NCI-H2171 (cell line): ENCODE measurements around the gene FAF2.
"Not testable (repeated sequence)": the region's sequence is repeated elsewhere in the genome, so short reads cannot be mapped to it uniquely, and the experiment has no call there.

Experiments used
- DNase-seq: peaks from one replicate; lab custom pipeline; 2025; lab: John Stamatoyannopoulos, UW

The FAF2 gene

DNA sequence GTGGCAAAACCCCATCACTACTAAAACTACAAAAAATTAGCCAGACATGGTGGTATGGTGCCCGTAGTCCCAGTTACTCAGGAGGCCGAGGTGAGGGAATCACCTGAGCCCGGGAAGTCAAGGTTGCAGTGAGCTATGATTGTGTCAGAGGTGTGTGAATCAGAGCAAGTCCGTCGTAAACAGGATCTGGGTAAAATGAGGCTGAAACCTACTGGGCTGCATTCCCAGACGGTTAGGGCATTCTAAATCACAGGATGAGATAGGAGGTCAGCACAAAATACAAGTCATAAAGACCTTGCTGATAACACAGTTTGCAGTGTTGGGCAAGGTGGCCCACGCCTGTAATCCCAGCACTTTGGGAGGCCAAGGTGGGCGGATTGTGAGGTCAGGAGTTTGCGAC is 29.9 kb upstream of the FAF2 start:
- DNase-seq: no peak

DNA sequence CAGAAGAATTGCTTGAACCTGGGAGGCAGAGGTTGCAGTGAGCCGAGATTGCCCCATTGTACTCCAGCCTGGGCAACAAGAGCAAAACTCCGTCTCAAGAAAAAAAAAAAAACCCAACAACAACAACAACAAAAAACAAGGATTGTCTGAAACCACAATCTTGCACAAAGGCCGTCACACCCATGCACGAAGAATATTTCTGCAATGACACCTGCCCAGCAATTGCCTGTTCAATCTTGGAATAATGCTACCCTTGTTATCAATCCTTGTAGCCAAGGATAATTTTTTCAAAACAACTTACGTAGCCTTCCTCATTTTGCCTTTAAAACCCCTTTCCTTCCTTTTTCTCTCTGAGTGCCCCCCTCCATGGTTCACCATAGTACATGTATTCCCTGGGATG is 28.1 kb upstream of the FAF2 start:
- DNase-seq: no peak

DNA sequence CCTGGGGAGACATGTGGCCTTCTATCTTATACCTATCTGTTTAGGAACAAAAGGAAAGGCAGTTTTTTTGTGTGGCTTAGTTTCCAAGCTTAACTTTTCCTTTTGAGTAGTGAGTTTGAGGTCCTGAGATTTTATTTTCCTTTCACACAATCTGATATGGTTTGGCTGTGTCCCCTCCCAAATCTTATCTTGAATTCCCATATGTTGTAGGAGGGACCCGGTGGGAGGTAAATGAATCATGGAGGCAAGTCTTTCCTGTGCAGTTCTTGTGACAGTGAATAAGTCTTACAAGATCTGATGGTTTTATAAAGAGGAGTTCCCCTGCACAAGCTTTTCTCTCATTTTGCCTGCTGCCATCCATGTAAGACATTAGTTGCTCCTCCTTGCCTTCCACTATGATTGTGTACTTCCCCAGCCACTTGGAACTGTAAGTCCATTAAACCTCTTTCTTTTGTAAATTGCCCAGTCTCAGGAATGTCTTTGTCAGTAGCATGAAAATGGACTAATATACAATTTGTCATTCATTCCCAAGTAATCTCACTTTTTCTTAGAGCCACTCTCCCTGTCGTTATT is 27.1 kb upstream of the FAF2 start:
- no peak for DNase-seq

DNA sequence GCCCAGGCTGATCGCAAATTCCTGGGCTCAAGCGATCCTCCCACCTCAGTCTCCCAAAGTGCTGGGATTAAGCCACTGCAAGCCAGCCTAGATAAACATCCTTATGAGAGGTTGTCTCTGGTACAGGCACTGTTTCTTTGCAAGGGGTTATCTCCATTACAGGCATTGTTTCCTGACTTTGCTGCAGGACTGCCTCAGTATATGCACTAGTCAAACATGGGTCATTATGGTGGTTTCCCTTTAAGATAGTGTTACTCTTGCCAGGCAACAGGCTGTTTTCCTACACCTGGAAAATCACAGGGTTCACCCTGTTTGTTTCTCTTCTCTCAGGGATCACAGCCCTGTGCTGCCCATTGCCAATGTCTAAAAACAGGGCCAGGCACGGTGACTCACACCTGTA is 24.0 kb upstream of the FAF2 start:
- DNase-seq: no peak

DNA sequence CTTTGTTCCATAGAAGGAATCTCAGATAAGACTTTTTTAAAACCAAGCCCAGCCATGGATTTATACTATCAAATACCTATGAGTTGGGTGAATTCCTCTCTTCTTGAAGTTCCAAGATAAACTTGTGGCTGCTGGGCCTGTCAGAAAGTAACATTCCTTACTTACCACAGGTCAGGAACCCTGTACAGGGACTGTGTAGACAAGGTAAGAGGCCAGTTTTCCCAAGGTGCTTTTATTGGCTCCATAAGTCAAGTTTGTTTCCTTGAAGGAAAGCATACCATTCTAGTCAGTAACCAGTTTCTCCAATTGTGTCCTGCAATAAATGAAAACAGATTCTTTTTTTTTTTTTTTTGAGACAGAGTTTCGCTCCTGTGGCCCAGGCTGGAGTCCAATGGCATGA is 23.0 kb upstream of the FAF2 start:
- no peak for DNase-seq

DNA sequence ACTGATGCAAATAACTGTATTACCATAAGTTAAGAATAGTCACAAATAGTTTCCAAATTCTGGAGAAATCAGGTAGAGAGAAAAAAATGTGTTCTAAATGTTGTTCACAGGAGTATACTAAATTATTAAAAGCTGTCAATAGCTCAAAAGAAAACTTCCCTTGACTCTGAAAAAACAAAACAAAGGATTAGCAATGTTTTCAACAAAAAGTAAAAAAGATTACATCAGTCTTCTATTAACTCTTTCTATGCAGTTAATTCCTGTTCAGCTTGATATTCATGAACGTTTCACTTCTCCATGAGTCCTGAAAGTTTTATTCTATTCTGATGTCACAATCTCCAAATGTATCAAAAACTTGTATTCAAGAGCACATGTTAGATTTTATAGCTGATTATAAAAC is 22.4 kb upstream of the FAF2 start:
- no peak for DNase-seq

- DNase-seq: no peak
Observed at GRCh38 chr5:176426876-176427275, 21.3 kb upstream of the FAF2 start.

GRCh38 chr5:176427971-176428370 is 20.2 kb upstream of the FAF2 start:
- no peak for DNase-seq

DNA sequence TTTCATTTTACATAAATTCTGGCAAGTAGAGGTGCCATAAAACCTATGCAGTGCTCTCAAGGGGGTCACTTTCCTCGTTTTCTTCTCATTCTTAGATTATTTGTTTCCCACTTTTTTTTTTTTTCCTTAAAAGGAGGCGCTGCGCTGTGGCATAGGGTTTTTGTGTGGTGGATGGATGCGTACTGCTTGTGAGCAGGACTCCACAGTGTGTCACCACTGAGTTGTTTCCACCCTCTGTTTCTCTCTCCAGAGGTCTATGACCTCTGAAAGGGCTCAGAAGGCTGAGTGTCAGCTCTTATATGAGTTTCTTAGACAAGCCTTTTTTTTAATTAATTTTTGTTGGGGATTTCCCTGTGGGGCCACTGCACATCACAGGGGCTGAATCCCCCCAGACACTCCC is 18.2 kb upstream of the FAF2 start:
- DNase-seq: no peak

DNA sequence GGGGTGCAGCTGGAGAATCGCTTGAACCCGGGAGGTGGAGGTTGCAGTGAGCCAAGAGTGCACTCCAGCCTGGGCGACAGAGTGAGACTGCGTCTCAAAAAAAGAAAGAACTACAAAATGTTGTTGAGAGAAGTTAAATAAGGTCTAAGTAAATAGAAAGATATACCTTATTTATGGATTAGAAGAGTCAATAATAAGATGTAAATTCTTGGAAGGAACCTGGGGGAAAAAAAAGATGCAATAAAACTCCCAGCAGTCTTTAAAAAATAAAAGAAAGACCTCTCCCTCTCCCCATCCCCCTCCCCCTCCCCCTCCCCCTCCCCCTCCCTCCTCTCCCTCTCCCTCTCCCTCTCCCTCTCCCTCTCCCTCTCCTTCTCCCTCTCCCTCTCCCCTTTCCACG is 15.5 kb upstream of the FAF2 start:
- DNase-seq: no peak

DNA sequence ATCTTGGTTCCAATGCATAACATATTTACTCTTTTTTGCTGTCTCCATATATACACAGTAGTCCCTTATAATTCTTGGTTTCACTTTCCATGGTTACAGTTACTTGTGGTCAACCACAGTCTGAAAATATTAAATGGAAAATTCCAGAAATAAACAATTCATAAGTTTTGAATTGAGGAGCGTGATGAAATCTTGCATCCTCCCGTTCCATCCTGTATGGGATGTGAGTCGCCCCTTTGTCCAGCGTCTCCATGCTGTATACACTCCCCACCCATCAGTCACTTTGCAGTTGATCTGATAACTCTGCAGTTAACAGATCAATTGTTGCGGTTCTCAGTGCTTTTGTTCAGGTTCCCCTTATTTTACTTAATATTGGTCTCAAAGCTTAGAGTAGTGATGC is 11.5 kb upstream of the FAF2 start:
- DNase-seq: no peak

DNA sequence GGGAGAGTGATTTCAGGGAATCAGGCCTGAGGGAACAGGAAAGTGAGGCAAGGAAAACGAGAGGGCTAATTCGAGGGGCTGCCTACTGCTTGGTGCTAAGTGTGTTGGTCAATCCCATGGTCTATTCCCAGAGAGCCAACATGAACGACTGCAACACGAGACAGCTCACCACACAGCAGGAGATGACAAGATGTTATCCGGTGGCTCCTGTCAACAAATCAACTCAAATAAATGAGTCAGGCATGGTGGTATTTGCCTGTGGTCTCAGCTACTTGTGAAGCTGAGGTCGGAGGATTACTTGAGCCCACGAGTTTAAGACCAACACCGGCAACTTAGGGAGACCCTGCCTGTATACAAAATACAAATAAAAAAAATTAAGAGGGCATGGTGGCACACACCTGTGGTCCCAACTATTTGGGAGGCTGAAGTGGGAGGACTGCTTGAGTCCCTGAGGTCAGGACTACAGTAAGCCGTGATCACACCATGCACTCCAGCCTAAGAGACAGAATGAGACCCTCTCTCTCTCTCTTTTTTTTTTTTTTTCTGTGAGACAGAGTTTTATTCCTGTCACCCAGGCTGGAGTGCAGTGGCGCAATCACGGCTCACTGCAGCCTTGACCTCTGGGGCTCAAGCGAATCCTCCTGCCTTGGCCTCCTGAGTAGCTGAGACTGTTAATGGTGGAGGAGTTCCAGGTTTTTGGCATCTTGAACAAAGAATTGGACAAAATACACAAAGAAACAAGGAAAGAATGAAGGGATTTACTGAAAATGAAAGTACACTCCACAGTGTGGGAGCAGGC is 9.0 kb upstream of the FAF2 start:
- DNase-seq: no peak

DNA sequence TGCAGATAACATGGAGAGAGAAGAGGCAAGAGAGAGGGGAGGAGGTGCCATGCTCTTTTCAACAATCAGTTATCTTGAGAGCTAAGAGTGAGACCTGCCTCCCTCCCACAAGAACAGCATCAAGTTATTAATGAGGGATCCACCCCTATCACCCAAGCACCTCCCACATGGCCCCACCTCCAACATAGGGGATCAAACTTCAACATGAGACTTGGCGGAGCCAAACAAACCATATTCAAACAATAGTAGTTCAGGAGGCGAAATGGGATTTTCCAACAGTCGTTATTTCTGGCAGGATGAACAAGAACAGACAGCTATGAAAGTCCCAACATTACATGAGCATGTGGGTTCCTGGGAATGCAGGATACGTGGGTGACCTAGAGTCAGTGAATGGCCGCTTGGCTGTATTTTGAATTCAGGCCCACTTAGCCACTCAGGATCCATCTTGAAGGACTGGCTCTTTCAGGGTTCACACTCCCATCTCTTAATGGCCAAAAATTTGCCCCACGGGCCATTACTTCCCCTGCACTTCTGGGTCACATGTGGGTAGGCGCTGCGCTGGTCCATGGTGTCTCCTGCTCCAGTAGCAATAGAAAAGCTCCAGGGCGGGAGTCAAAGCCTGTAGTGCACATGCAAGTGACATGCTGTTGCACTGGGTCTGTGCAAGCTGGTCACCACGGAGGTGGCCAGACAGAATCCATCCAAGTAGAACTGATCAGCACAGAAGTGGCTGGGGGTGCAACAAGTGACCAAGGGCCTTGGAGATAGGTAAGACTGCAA is 7.1 kb upstream of the FAF2 start:
- DNase-seq: no peak

- no peak for DNase-seq
Observed at GRCh38 chr5:176441921-176442323, 6.3 kb upstream of the FAF2 start.

- not testable (repeated sequence) for DNase-seq
Observed at GRCh38 chr5:176442911-176443310, 5.3 kb upstream of the FAF2 start.

DNA sequence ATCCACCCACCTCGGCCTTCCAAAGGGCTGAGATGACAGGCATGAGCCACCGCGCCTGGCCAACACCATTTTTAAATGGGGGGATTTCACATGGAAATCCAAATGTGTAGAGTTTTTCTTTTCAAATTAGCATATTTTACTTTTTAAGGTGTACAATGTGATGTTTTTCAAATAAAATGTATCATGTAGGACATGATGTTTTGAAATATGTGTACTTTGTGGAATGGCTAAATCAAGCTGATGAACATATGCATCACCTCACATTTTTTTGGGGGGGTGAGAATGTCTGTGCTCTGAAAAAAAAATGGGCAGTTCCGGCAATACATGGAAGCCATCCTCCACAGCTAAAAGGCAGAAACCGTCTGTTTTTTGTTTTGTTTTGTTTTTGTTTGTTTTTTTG is 3.4 kb upstream of the FAF2 start:
- DNase-seq: no peak

- DNase-seq: no peak
Observed at GRCh38 chr5:176446028-176446665, 2.0 kb upstream of the FAF2 start.

GRCh38 chr5:176446884-176447590 is 1.1 kb upstream of the FAF2 start:
- DNase-seq: peak; percentile 1

DNA sequence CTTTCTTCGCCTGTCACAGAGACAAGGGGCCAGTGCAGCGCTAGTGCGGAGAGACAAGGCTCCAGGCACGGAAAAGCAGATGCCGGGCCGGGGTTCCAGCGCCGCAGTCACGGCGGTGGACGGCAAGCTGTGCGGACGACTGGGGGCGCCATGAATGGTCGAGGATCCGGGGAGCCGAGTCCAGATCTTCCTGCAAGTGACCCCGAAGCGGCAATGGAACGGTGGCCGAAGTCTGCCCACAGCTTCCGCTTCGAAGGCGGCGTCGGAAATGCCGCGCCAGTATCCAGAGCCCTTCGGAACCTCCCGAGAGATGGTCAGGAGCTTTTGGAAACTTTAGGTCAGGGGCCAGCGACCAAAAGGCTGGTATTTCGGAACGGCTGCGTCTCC is 601 bp upstream of the FAF2 start:
- DNase-seq: no peak

GRCh38 chr5:176450077-176450476 is 1.9 kb downstream of the FAF2 start:
- DNase-seq: no peak

GRCh38 chr5:176454724-176455394 is 6.7 kb downstream of the FAF2 start:
- no peak for DNase-seq
